H1 (cell line): ENCODE data around the gene LGALS1.
A peak's percentile ranks its signal among the peaks of the same experiment; 100 is the strongest.

Experiments
- CTCF ChIP-seq, 3 experiments: IDR thresholded peaks; 1 replicate in 2 of 3; 2 replicates in 1 of 3; pipeline versions ENCODE4 v1.5.1 to v1.6.1; 2011; ENCODE audit warnings: low read length in 3 of 3, mild to moderate bottlenecking in 3 of 3, inconsistent platforms in 2 of 3, low read depth in 1 of 3, moderate library complexity in 1 of 3; ENCODE audit not compliant: insufficient read depth in 1 of 3; ENCODE audit errors: control extremely low read depth in 1 of 3
- KDM5A ChIP-seq: fragments of 200-600 bp; IDR thresholded peaks from 2 replicates; pipeline ENCODE4 v1.7.1; 2012; ENCODE audit warnings: mild to moderate bottlenecking, low read length, inconsistent platforms, mixed read lengths
- MAFK ChIP-seq: IDR thresholded peaks from 2 replicates; pipeline ENCODE4 v1.6.1; 2012; ENCODE audit warnings: low read depth, mild to moderate bottlenecking, improper control_type of control experiment, low read length
- RBBP5 ChIP-seq: IDR thresholded peaks from 2 replicates; pipeline ENCODE4 v1.7.1; 2012; ENCODE audit warnings: low read depth, mild to moderate bottlenecking, inconsistent platforms, low read length, moderate library complexity, borderline replicate concordance
- YY1 ChIP-seq: IDR thresholded peaks from 2 replicates; pipeline ENCODE4 v1.6.1; 2011; ENCODE audit warnings: low read depth, mild to moderate bottlenecking, low read length

GRCh38 chr22:37643225-37643847, 32.1 kb upstream of the LGALS1 start:
- TF ChIP-seq CTCF (IDR thresholded peaks at IDR 0.05; ENCODE audit: control extremely low read depth in 1 of 3, insufficient read depth in 1 of 3, low read depth in 1 of 3, low read length in 3 of 3) (peak; percentile 81 to 92 (median 91)), MAFK (no peak), RBBP5 (no peak), YY1 (no peak), KDM5A (no peak)
